ENCODE data around the gene ENG.
"Not testable (repeated sequence)": the region's sequence is repeated elsewhere in the genome, so short reads cannot be mapped to it uniquely, and the experiment has no call there.

Gene ENG

GRCh38 chr9:127785023-127785932 is 69.2 kb downstream of the ENG start:
- DNase-seq (ENCODE audit: low read depth, low spot score), result peak; percentile 72
- Histone ChIP-seq H3K4me3 (ENCODE audit: insufficient read length, low read depth) (peak overlapping the region; percentile 62), H3K27me3 (ENCODE audit: insufficient read depth, insufficient read length) (no peaks in the 10 kb centered on the region), H3K9ac (ENCODE audit: insufficient read length, low read depth) (peak overlapping the region; percentile 77), H3K36me3 (ENCODE audit: insufficient read depth, insufficient read length, low read length) (peaks cover 37% of the 10 kb centered on the region), H3K9me3 (ENCODE audit: insufficient read depth, low read length) (no peaks in the 10 kb centered on the region), H3K4me1 (ENCODE audit: insufficient read depth, insufficient read length) (peaks cover 27% of the 10 kb centered on the region)
- no peak for TF ChIP-seq YY1 (IDR thresholded peaks at IDR 0.05; ENCODE audit: insufficient read depth, insufficient read length)
- TF ChIP-seq SUZ12 (IDR thresholded peaks at IDR 0.05; ENCODE audit: extremely low read depth, insufficient read depth, insufficient read length), result no peak
- no peak for TF ChIP-seq ZNF274 (IDR thresholded peaks at IDR 0.05; ENCODE audit: low read depth, low read length)

- Histone ChIP-seq H3K36me3 (ENCODE audit: insufficient read depth, insufficient read length, low read length) (peaks cover 18% of the 10 kb centered on the region), H3K4me1 (ENCODE audit: insufficient read depth, insufficient read length) (peaks cover 31% of the 10 kb centered on the region), H3K27me3 (ENCODE audit: insufficient read depth, insufficient read length) (no peaks in the 10 kb centered on the region), H3K9ac (ENCODE audit: insufficient read length, low read depth) (peak overlapping the region; percentile 34), H3K9me3 (ENCODE audit: insufficient read depth, low read length) (no peaks in the 10 kb centered on the region), H3K4me3 (ENCODE audit: insufficient read length, low read depth) (no peak overlapping the region)
- TF ChIP-seq YY1 (IDR thresholded peaks at IDR 0.05; ENCODE audit: insufficient read depth, insufficient read length) (no peak), SUZ12 (IDR thresholded peaks at IDR 0.05; ENCODE audit: extremely low read depth, insufficient read depth, insufficient read length) (no peak), ZNF274 (IDR thresholded peaks at IDR 0.05; ENCODE audit: low read depth, low read length) (no peak)
- DNase-seq (ENCODE audit: low read depth, low spot score), result no peak
Measured at GRCh38 chr9:127783111-127784008, 71.1 kb downstream of the ENG start.

GRCh38 chr9:127781806-127782205 is 72.7 kb downstream of the ENG start:
- DNase-seq (ENCODE audit: low read depth, low spot score), result no peak
- peaks cover 3% of the 10 kb centered on the region for H3K36me3 ChIP-seq (ENCODE audit: insufficient read depth, insufficient read length, low read length)
- H3K27me3 ChIP-seq (ENCODE audit: insufficient read depth, insufficient read length), result no peaks in the 10 kb centered on the region
- H3K9ac ChIP-seq (ENCODE audit: insufficient read length, low read depth), result no peak overlapping the region
- TF ChIP-seq YY1 (IDR thresholded peaks at IDR 0.05; ENCODE audit: insufficient read depth, insufficient read length) (no peak), ZNF274 (IDR thresholded peaks at IDR 0.05; ENCODE audit: low read depth, low read length) (no peak), SUZ12 (IDR thresholded peaks at IDR 0.05; ENCODE audit: extremely low read depth, insufficient read depth, insufficient read length) (no peak)
- no peak overlapping the region for H3K4me3 ChIP-seq (ENCODE audit: insufficient read length, low read depth)
- H3K9me3 ChIP-seq (ENCODE audit: insufficient read depth, low read length), result no peaks in the 10 kb centered on the region
- H3K4me1 ChIP-seq (ENCODE audit: insufficient read depth, insufficient read length), result peaks cover 29% of the 10 kb centered on the region

GRCh38 chr9:127780909-127781308 is 73.5 kb downstream of the ENG start:
- peaks cover 34% of the 10 kb centered on the region for H3K4me1 ChIP-seq (ENCODE audit: insufficient read depth, insufficient read length)
- not testable (repeated sequence) for H3K27me3 ChIP-seq (ENCODE audit: insufficient read depth, insufficient read length); H3K36me3 ChIP-seq (ENCODE audit: insufficient read depth, insufficient read length, low read length); H3K9me3 ChIP-seq (ENCODE audit: insufficient read depth, low read length); DNase-seq (ENCODE audit: low read depth, low spot score); H3K4me3 ChIP-seq (ENCODE audit: insufficient read length, low read depth); H3K9ac ChIP-seq (ENCODE audit: insufficient read length, low read depth)

- Histone ChIP-seq H3K4me3 (ENCODE audit: insufficient read length, low read depth) (no peak overlapping the region), H3K4me1 (ENCODE audit: insufficient read depth, insufficient read length) (peaks cover 34% of the 10 kb centered on the region), H3K36me3 (ENCODE audit: insufficient read depth, insufficient read length, low read length) (no peaks in the 10 kb centered on the region), H3K9me3 (ENCODE audit: insufficient read depth, low read length) (no peaks in the 10 kb centered on the region), H3K27me3 (ENCODE audit: insufficient read depth, insufficient read length) (no peaks in the 10 kb centered on the region), H3K9ac (ENCODE audit: insufficient read length, low read depth) (peak overlapping the region; percentile 58)
- no peak for TF ChIP-seq SUZ12 (IDR thresholded peaks at IDR 0.05; ENCODE audit: extremely low read depth, insufficient read depth, insufficient read length)
- no peak for TF ChIP-seq YY1 (IDR thresholded peaks at IDR 0.05; ENCODE audit: insufficient read depth, insufficient read length)
- no peak for TF ChIP-seq ZNF274 (IDR thresholded peaks at IDR 0.05; ENCODE audit: low read depth, low read length)
- DNase-seq (ENCODE audit: low read depth, low spot score), result no peak
Measured at GRCh38 chr9:127780126-127780885, 74.2 kb downstream of the ENG start.

GRCh38 chr9:127779136-127779981 is 75.1 kb downstream of the ENG start:
- Histone ChIP-seq H3K9me3 (ENCODE audit: insufficient read depth, low read length) (no peaks in the 10 kb centered on the region), H3K36me3 (ENCODE audit: insufficient read depth, insufficient read length, low read length) (no peaks in the 10 kb centered on the region), H3K27me3 (ENCODE audit: insufficient read depth, insufficient read length) (no peaks in the 10 kb centered on the region), H3K4me1 (ENCODE audit: insufficient read depth, insufficient read length) (peaks cover 32% of the 10 kb centered on the region), H3K4me3 (ENCODE audit: insufficient read length, low read depth) (no peak overlapping the region), H3K9ac (ENCODE audit: insufficient read length, low read depth) (peak overlapping the region; percentile 15)
- DNase-seq (ENCODE audit: low read depth, low spot score), result no peak
- no peak for TF ChIP-seq ZNF274 (IDR thresholded peaks at IDR 0.05; ENCODE audit: low read depth, low read length)
- no peak for TF ChIP-seq YY1 (IDR thresholded peaks at IDR 0.05; ENCODE audit: insufficient read depth, insufficient read length)
- no peak for TF ChIP-seq SUZ12 (IDR thresholded peaks at IDR 0.05; ENCODE audit: extremely low read depth, insufficient read depth, insufficient read length)
